Natural killer cell (primary cell): ENCODE measurements around the gene CKMT2. TPM values are rescaled to one million over a fixed set of nuclear protein-coding genes. Genes with fewer than 3 reads are reported as not detected.

Experiments used
- ATAC-seq, 3 donors: fragments of 150-1000 bp in 2 of 3; fragments of 200-7000 bp in 1 of 3; cut with Tn5 transposase; 1 replicate in 1 of 3; 2 replicates in 2 of 3; pipeline ENCODE4 v1.10.0; 2021; ENCODE audit warnings: mild to moderate bottlenecking in 2 of 3, moderate library complexity in 2 of 3
- DNase-seq, 2 donors: peaks; one replicate each; pipeline versions ENCODE4 v3.0.0 to v3.0.0-alpha.2; 2013 to 2021; ENCODE audit warnings: mixed read lengths in 1 of 2
- H3K27ac ChIP-seq: one replicate; pipeline ENCODE4 v1.5.1; 2013; ENCODE audit warnings: mild to moderate bottlenecking, low read length
- H3K27me3 ChIP-seq: one replicate; pipeline ENCODE4 v1.6.1; 2013; ENCODE audit warnings: low read length; ENCODE audit not compliant: control insufficient read depth, insufficient read depth
- H3K36me3 ChIP-seq: one replicate; pipeline ENCODE4 v1.6.1; 2013; ENCODE audit warnings: low read length; ENCODE audit not compliant: control insufficient read depth, insufficient read depth
- H3K4me1 ChIP-seq: one replicate; pipeline ENCODE4 v1.6.1; 2013; ENCODE audit warnings: low read length; ENCODE audit not compliant: control insufficient read depth, insufficient read depth
- H3K4me3 ChIP-seq: one replicate; pipeline ENCODE4 v1.5.1; 2013; ENCODE audit warnings: low read length
- H3K9me3 ChIP-seq: one replicate; pipeline ENCODE4 v1.6.1; 2013; ENCODE audit warnings: low read length; ENCODE audit not compliant: control insufficient read depth, insufficient read depth
- H3K27ac Mint-ChIP-seq, 2 donors: one replicate each; pipeline ENCODE4 v1.8.0; 2022; ENCODE audit warnings: mild to moderate bottlenecking in 2 of 2, mixed read lengths in 2 of 2, moderate library complexity in 1 of 2
- H3K27me3 Mint-ChIP-seq, 2 donors: one replicate each; pipeline ENCODE4 v1.8.0; 2022; ENCODE audit warnings: low read depth in 2 of 2, mixed read lengths in 2 of 2
- H3K36me3 Mint-ChIP-seq: one replicate; pipeline ENCODE4 v1.8.0; 2022; ENCODE audit warnings: mixed read lengths
- H3K4me1 Mint-ChIP-seq, 2 donors: one replicate each; pipeline ENCODE4 v1.8.0; 2022; ENCODE audit warnings: mixed read lengths in 2 of 2
- H3K4me3 Mint-ChIP-seq: one replicate; pipeline ENCODE4 v1.8.0; 2022; ENCODE audit warnings: mild to moderate bottlenecking, moderate library complexity, mixed read lengths
- H3K9me3 Mint-ChIP-seq, 2 donors: one replicate each; pipeline ENCODE4 v1.8.0; 2022; ENCODE audit warnings: mixed read lengths in 2 of 2
- CTCF ChIP-seq: fragments of 200-600 bp; IDR thresholded peaks from one replicate; pipeline ENCODE4 v1.8.0; 2022; ENCODE audit warnings: antibody characterized with exemption
- WGBS: methylation state at CpG from one replicate; pipeline ENCODE4 v1.1.7; 2013; ENCODE audit warnings: missing lambda C conversion rate; ENCODE audit not compliant: insufficient coverage; 5-methylcytosine and 5-hydroxymethylcytosine counted together
- intact Hi-C: fragments of 100-400 bp; cut with micrococcal nuclease; formaldehyde crosslinking; loops from one replicate; pipeline ENCODE4 v1.14.2; 2022
- total RNA-seq, 4 donors: library from RNA; stranded (reverse); fragments of 120-200 nt in 1 of 4; gene quantifications; one replicate each; pipeline versions ENCODE4 v1.2.3 to v1.2.4, GENCODE V29; 2013 to 2022

Gene CKMT2
- total RNA-seq, 3 donors from 2014 or later (not counting 1 experiment from before 2014, with no cell fraction given): not detected

- H3K4me3 Mint-ChIP-seq: no peak overlapping the region
Measured at GRCh38 chr5:81187885-81188284, 45.2 kb upstream of the CKMT2 start.

GRCh38 chr5:81188962-81189361 lies 44.2 kb upstream of the CKMT2 start:
- H3K4me3 Mint-ChIP-seq: no peak overlapping the region
- 20% methylated on average over 6 of the region's 6 CpGs for WGBS
- peak; percentile 40 to 64 (median 54) for ATAC-seq
- H3K4me3 ChIP-seq: no peak overlapping the region
- H3K27ac ChIP-seq: no peak overlapping the region
- H3K36me3 Mint-ChIP-seq: no peaks in the 10 kb centered on the region
- peaks cover 2% of the 10 kb centered on the region for H3K36me3 ChIP-seq
- H3K4me1 Mint-ChIP-seq: peaks cover 0 to 11% of the 10 kb centered on the region in 2 donors
- no peaks in the 10 kb centered on the region for H3K9me3 ChIP-seq
- DNase-seq: no peak
- peaks cover 2 to 7% of the 10 kb centered on the region in 2 donors for H3K27me3 Mint-ChIP-seq
- no peak overlapping the region for H3K27ac Mint-ChIP-seq
- no peaks in the 10 kb centered on the region for H3K27me3 ChIP-seq
- no peak for TF ChIP-seq CTCF
- H3K9me3 Mint-ChIP-seq: no peaks in the 10 kb centered on the region
- H3K4me1 ChIP-seq: peaks cover 7% of the 10 kb centered on the region
- intact Hi-C loops: no loop called here

More at GRCh38 chr5:81187885-81188284, 45.2 kb upstream of the CKMT2 start:
- H3K36me3 Mint-ChIP-seq: no peaks in the 10 kb centered on the region
- H3K9me3 ChIP-seq: no peaks in the 10 kb centered on the region
- peaks cover 7% of the 10 kb centered on the region for H3K4me1 ChIP-seq
- peaks cover 2% of the 10 kb centered on the region for H3K36me3 ChIP-seq
- H3K4me1 Mint-ChIP-seq: peaks cover 0 to 11% of the 10 kb centered on the region in 2 donors
- no peak overlapping the region for H3K27ac ChIP-seq
- peaks cover 2 to 4% of the 10 kb centered on the region in 2 donors for H3K27me3 Mint-ChIP-seq
- no peaks in the 10 kb centered on the region for H3K9me3 Mint-ChIP-seq
- intact Hi-C loops: no loop called here
- no peak overlapping the region for H3K4me3 ChIP-seq
- H3K27me3 ChIP-seq: no peaks in the 10 kb centered on the region
- WGBS: 32% methylated on average over 6 of the region's 6 CpGs
- DNase-seq (no peak), ATAC-seq (no peak)
- TF ChIP-seq CTCF: no peak
- H3K27ac Mint-ChIP-seq: peak overlapping the region; percentile 23 to 48

- DNase-seq: no peak
- TF ChIP-seq CTCF: no peak
- Histone ChIP-seq H3K4me3 (no peak overlapping the region), H3K4me1 (peaks cover 11% of the 10 kb centered on the region), H3K36me3 (no peaks in the 10 kb centered on the region), H3K27me3 (no peaks in the 10 kb centered on the region), H3K27ac (no peak overlapping the region), H3K9me3 (no peaks in the 10 kb centered on the region)
- no peak overlapping the region for H3K4me3 Mint-ChIP-seq
- intact Hi-C loops: no loop called here
- WGBS: 95% methylated on average over 14 of the region's 14 CpGs
- no peaks in the 10 kb centered on the region for H3K9me3 Mint-ChIP-seq
- H3K4me1 Mint-ChIP-seq: peaks cover 6 to 15% of the 10 kb centered on the region in 2 donors
- H3K36me3 Mint-ChIP-seq: no peaks in the 10 kb centered on the region
- no peak overlapping the region for H3K27ac Mint-ChIP-seq
- peaks cover 4 to 12% of the 10 kb centered on the region in 2 donors for H3K27me3 Mint-ChIP-seq
- ATAC-seq: no peak
Measured at GRCh38 chr5:81189875-81190498, 43.1 kb upstream of the CKMT2 start.
